SJSA1 (cell line): ENCODE results near the gene JAG2. TPM values are rescaled to one million over a fixed set of nuclear protein-coding genes. Genes with fewer than 3 reads are reported as not detected.

Source experiments
- DNase-seq, 2 experiments: peaks; one replicate each; pipeline ENCODE4 v3.0.0-alpha.2; 2015 to 2020; ENCODE audit warnings: low spot score in 2 of 2, low read depth in 1 of 2
- H3K27ac ChIP-seq: fragments of 250-450 bp; sonication (Bioruptor Pico); 2 replicates; pipeline ENCODE4 v1.5.1; 2020; ENCODE audit warnings: mild to moderate bottlenecking, moderate library complexity
- H3K27me3 ChIP-seq: fragments of 250-450 bp; sonication (Bioruptor Pico); replicated peaks from 2 replicates; pipeline ENCODE4 v1.5.1; 2020; ENCODE audit warnings: mild to moderate bottlenecking, moderate library complexity
- H3K36me3 ChIP-seq: fragments of 250-450 bp; sonication (Bioruptor Pico); 2 replicates; pipeline ENCODE4 v1.5.1; 2020; ENCODE audit warnings: mild to moderate bottlenecking
- H3K4me1 ChIP-seq: fragments of 250-450 bp; sonication (Bioruptor Pico); replicated peaks from 2 replicates; pipeline ENCODE4 v1.6.1; 2021; ENCODE audit warnings: mild to moderate bottlenecking
- H3K4me3 ChIP-seq: fragments of 250-450 bp; sonication (Bioruptor Pico); 2 replicates; pipeline ENCODE4 v1.5.1; 2020; ENCODE audit warnings: mild to moderate bottlenecking
- H3K9me3 ChIP-seq: fragments of 250-450 bp; sonication (Bioruptor Pico); replicated peaks from 2 replicates; pipeline ENCODE4 v1.5.1; 2020; ENCODE audit warnings: mild to moderate bottlenecking
- total RNA-seq: library from RNA; depleted of rRNA; stranded (reverse); fragments of >200 nt; shearing (Covaris generic); gene quantifications from 2 replicates; pipeline ENCODE4 v1.2.3, GENCODE V29; 2014

Gene JAG2
- total RNA-seq, 1 experiment from 2014 or later, result 125 TPM

- Histone ChIP-seq H3K9me3 (no peaks in the 10 kb centered on the region), H3K27me3 (no peaks in the 10 kb centered on the region), H3K4me3 (no peak overlapping the region), H3K27ac (peak overlapping the region; percentile 73), H3K4me1 (peaks cover 88% of the 10 kb centered on the region), H3K36me3 (no peaks in the 10 kb centered on the region)
- DNase-seq, result peak; percentile 67 to 84
Observed at GRCh38 chr14:105199093-105199492, 30.5 kb upstream of the JAG2 start.

GRCh38 chr14:105198588-105198987 lies 30.0 kb upstream of the JAG2 start:
- Histone ChIP-seq H3K27ac (peak overlapping the region; percentile 73), H3K27me3 (no peaks in the 10 kb centered on the region), H3K4me3 (no peak overlapping the region), H3K4me1 (peaks cover 93% of the 10 kb centered on the region), H3K9me3 (no peaks in the 10 kb centered on the region), H3K36me3 (no peaks in the 10 kb centered on the region)
- DNase-seq, result no peak

- Histone ChIP-seq H3K27ac (peak overlapping the region; percentile 90), H3K36me3 (no peaks in the 10 kb centered on the region), H3K9me3 (no peaks in the 10 kb centered on the region), H3K4me3 (no peak overlapping the region), H3K27me3 (no peaks in the 10 kb centered on the region), H3K4me1 (peaks cover 90% of the 10 kb centered on the region)
- peak; percentile 79 to 86 for DNase-seq
Observed at GRCh38 chr14:105197211-105197641, 28.6 kb upstream of the JAG2 start.

- H3K9me3 ChIP-seq, result no peaks in the 10 kb centered on the region
- H3K4me3 ChIP-seq, result no peak overlapping the region
- peak overlapping the region; percentile 90 for H3K27ac ChIP-seq
- peaks cover 88% of the 10 kb centered on the region for H3K4me1 ChIP-seq
- no peaks in the 10 kb centered on the region for H3K36me3 ChIP-seq
- DNase-seq, result no peak
- no peaks in the 10 kb centered on the region for H3K27me3 ChIP-seq
Observed at GRCh38 chr14:105196265-105196960, 27.8 kb upstream of the JAG2 start.

GRCh38 chr14:105195522-105196264 lies 27.1 kb upstream of the JAG2 start:
- H3K4me3 ChIP-seq, result no peak overlapping the region
- no peaks in the 10 kb centered on the region for H3K9me3 ChIP-seq
- peak overlapping the region; percentile 90 for H3K27ac ChIP-seq
- no peak for DNase-seq
- H3K27me3 ChIP-seq, result no peaks in the 10 kb centered on the region
- no peaks in the 10 kb centered on the region for H3K36me3 ChIP-seq
- peaks cover 87% of the 10 kb centered on the region for H3K4me1 ChIP-seq

GRCh38 chr14:105195051-105195450 lies 26.5 kb upstream of the JAG2 start:
- Histone ChIP-seq H3K9me3 (no peaks in the 10 kb centered on the region), H3K4me3 (no peak overlapping the region), H3K27ac (peak overlapping the region; percentile 90), H3K27me3 (no peaks in the 10 kb centered on the region), H3K36me3 (no peaks in the 10 kb centered on the region), H3K4me1 (peaks cover 85% of the 10 kb centered on the region)
- no peak for DNase-seq

GRCh38 chr14:105193916-105194782 lies 25.6 kb upstream of the JAG2 start:
- peak; percentile 97 to 99 for DNase-seq
- H3K4me1 ChIP-seq, result peaks cover 76% of the 10 kb centered on the region
- no peaks in the 10 kb centered on the region for H3K36me3 ChIP-seq
- no peak overlapping the region for H3K4me3 ChIP-seq
- H3K27ac ChIP-seq, result peak overlapping the region; percentile 90
- no peaks in the 10 kb centered on the region for H3K27me3 ChIP-seq
- H3K9me3 ChIP-seq, result no peaks in the 10 kb centered on the region

- Histone ChIP-seq H3K36me3 (no peaks in the 10 kb centered on the region), H3K9me3 (peaks cover 3% of the 10 kb centered on the region), H3K4me1 (peaks cover 65% of the 10 kb centered on the region), H3K4me3 (no peak overlapping the region), H3K27me3 (no peaks in the 10 kb centered on the region), H3K27ac (peak overlapping the region; percentile 90)
- peak; percentile 98 to 99 for DNase-seq
Observed at GRCh38 chr14:105192866-105193731, 24.5 kb upstream of the JAG2 start.

- H3K36me3 ChIP-seq, result no peaks in the 10 kb centered on the region
- H3K9me3 ChIP-seq, result peaks cover 7% of the 10 kb centered on the region
- no peak overlapping the region for H3K4me3 ChIP-seq
- DNase-seq, result no peak
- H3K27ac ChIP-seq, result no peak overlapping the region
- H3K27me3 ChIP-seq, result no peaks in the 10 kb centered on the region
- peaks cover 16% of the 10 kb centered on the region for H3K4me1 ChIP-seq
Observed at GRCh38 chr14:105187935-105188524, 19.5 kb upstream of the JAG2 start.

- Histone ChIP-seq H3K4me3 (no peak overlapping the region), H3K27me3 (no peaks in the 10 kb centered on the region), H3K36me3 (no peaks in the 10 kb centered on the region), H3K9me3 (peaks cover 7% of the 10 kb centered on the region), H3K27ac (no peak overlapping the region), H3K4me1 (peaks cover 12% of the 10 kb centered on the region)
- DNase-seq, result no peak
Observed at GRCh38 chr14:105187116-105187515, 18.5 kb upstream of the JAG2 start.

- H3K4me1 ChIP-seq, result peaks cover 4% of the 10 kb centered on the region
- H3K9me3 ChIP-seq, result peaks cover 7% of the 10 kb centered on the region
- H3K4me3 ChIP-seq, result no peak overlapping the region
- no peaks in the 10 kb centered on the region for H3K27me3 ChIP-seq
- no peak for DNase-seq
- H3K36me3 ChIP-seq, result no peaks in the 10 kb centered on the region
- H3K27ac ChIP-seq, result no peak overlapping the region
Observed at GRCh38 chr14:105185973-105186372, 17.4 kb upstream of the JAG2 start.

GRCh38 chr14:105185001-105185400 lies 16.4 kb upstream of the JAG2 start:
- Histone ChIP-seq H3K4me1 (peaks cover 10% of the 10 kb centered on the region), H3K27ac (no peak overlapping the region), H3K9me3 (peaks cover 7% of the 10 kb centered on the region), H3K27me3 (no peaks in the 10 kb centered on the region), H3K36me3 (0 out of 2 replicates have a peak, but pooled peaks cover 2% of the 10 kb centered on the region), H3K4me3 (no peak overlapping the region)
- DNase-seq, result no peak
